ENCODE results near the gene SLX4IP.
A peak's percentile ranks its signal among the peaks of the same experiment; 100 is the strongest.

SLX4IP gene

GRCh38 chr20:10670501-10671220 lies 235.6 kb downstream of the SLX4IP start:
- Histone ChIP-seq H3K9ac (ENCODE audit: low read depth, low read length) (peak overlapping the region; percentile 69; the same call in 1 of the 2 replicates), H3K9me3 (ENCODE audit: insufficient read depth, low read depth, low read length) (no peaks in the 10 kb centered on the region), H3K4me1 (ENCODE audit: insufficient read depth, low read length) (peaks cover 52% of the 10 kb centered on the region), H3K36me3 (ENCODE audit: insufficient read depth, low read depth, low read length) (peaks cover 30% of the 10 kb centered on the region), H3K4me3 (ENCODE audit: low read length) (peak overlapping the region; percentile 84), H3K27ac (ENCODE audit: low read length) (no peak overlapping the region), H3K27me3 (ENCODE audit: insufficient read depth, low read length) (peaks cover 9% of the 10 kb centered on the region; the same call in 1 of the 2 replicates)

- Histone ChIP-seq H3K9ac (ENCODE audit: low read depth, low read length) (peak overlapping the region; percentile 69; the same call in 1 of the 2 replicates), H3K4me1 (ENCODE audit: insufficient read depth, low read length) (peaks cover 45% of the 10 kb centered on the region), H3K9me3 (ENCODE audit: insufficient read depth, low read depth, low read length) (no peaks in the 10 kb centered on the region), H3K27me3 (ENCODE audit: insufficient read depth, low read length) (peaks cover 12% of the 10 kb centered on the region; the same call in 1 of the 2 replicates), H3K27ac (ENCODE audit: low read length) (no peak overlapping the region), H3K4me3 (ENCODE audit: low read length) (peak overlapping the region; percentile 84), H3K36me3 (ENCODE audit: insufficient read depth, low read depth, low read length) (peaks cover 30% of the 10 kb centered on the region)
Measured at GRCh38 chr20:10671221-10671918, 236.3 kb downstream of the SLX4IP start.

DNA sequence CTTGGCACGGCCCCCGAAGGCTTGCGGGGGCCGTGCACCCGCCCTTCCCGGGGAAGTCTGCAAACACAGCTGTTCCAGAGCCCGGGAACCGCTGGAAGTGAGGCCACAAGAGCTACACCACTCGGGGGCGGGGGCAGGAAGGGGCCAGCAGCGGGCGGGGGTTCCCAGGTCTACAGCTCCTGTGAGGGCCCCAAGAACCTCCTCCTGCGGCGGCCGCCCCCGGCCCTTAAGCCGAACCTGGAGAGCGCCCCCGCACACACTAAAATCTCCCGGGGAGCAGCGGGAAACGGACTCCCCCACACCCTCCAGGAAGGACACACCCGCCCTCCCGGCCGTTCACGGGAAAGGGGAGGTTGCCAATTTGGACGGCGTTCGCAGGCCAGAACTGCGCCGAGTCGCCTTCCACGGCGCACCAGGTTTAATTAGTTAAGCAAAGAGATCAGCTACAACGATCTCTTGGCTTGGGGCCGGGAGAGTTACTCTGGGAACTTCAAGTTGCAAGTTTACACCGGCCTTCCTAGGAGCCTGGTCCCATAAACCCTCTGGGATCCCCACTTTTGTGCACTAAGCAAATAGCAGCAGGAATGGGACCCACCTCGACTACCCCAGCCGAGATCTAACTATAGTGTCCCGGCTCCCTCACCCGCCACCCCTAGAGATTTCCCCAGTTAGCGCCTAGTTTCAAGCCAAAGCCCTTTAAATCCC lies 237.0 kb downstream of the SLX4IP start:
- peak overlapping the region; percentile 69 for H3K9ac ChIP-seq (ENCODE audit: low read depth, low read length)
- H3K27ac ChIP-seq (ENCODE audit: low read length) = no peak overlapping the region
- no peaks in the 10 kb centered on the region for H3K9me3 ChIP-seq (ENCODE audit: insufficient read depth, low read depth, low read length)
- peaks cover 41% of the 10 kb centered on the region for H3K4me1 ChIP-seq (ENCODE audit: insufficient read depth, low read length)
- H3K4me3 ChIP-seq (ENCODE audit: low read length) = peak overlapping the region; percentile 84
- H3K27me3 ChIP-seq (ENCODE audit: insufficient read depth, low read length) = peaks cover 16% of the 10 kb centered on the region; the same call in 1 of the 2 replicates
- H3K36me3 ChIP-seq (ENCODE audit: insufficient read depth, low read depth, low read length) = peaks cover 28% of the 10 kb centered on the region

DNA sequence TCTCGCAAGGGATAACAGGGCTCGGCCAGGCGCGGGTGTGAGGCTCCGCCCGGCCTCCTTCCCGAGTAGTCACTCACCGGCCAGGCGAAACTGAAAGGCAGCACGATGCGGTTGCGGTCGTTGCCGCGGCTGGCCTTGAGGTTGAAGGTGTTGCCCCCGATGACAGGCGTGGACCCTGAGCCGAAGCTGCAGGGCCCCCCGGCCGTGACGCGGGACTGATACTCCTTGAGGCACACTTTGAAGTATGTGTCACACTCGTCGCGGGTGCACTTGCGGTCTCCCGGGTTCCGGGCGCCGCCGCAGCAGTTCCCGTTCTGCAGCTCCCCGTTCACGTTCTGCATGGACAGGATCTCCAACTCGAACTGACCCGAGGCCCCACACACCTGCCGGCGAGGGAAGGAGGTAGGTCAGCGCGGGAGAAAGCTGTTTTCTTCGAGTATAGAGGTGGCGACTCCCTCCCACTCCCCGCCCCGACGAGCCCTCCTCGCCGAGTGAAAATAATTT lies 237.6 kb downstream of the SLX4IP start:
- Histone ChIP-seq H3K4me1 (ENCODE audit: insufficient read depth, low read length) (peaks cover 36% of the 10 kb centered on the region), H3K27ac (ENCODE audit: low read length) (peak overlapping the region; percentile 62), H3K27me3 (ENCODE audit: insufficient read depth, low read length) (peaks cover 16% of the 10 kb centered on the region; the same call in 1 of the 2 replicates), H3K4me3 (ENCODE audit: low read length) (peak overlapping the region; percentile 84), H3K36me3 (ENCODE audit: insufficient read depth, low read depth, low read length) (peaks cover 22% of the 10 kb centered on the region), H3K9me3 (ENCODE audit: insufficient read depth, low read depth, low read length) (no peaks in the 10 kb centered on the region), H3K9ac (ENCODE audit: low read depth, low read length) (peak overlapping the region; percentile 69)

- H3K4me3 ChIP-seq (ENCODE audit: low read length) = peak overlapping the region; percentile 84
- H3K27me3 ChIP-seq (ENCODE audit: insufficient read depth, low read length) = peaks cover 16% of the 10 kb centered on the region; the same call in 1 of the 2 replicates
- H3K9me3 ChIP-seq (ENCODE audit: insufficient read depth, low read depth, low read length) = no peaks in the 10 kb centered on the region
- peaks cover 32% of the 10 kb centered on the region for H3K4me1 ChIP-seq (ENCODE audit: insufficient read depth, low read length)
- peak overlapping the region; percentile 69; the same call in 1 of the 2 replicates for H3K9ac ChIP-seq (ENCODE audit: low read depth, low read length)
- H3K27ac ChIP-seq (ENCODE audit: low read length) = peak overlapping the region; percentile 62
- H3K36me3 ChIP-seq (ENCODE audit: insufficient read depth, low read depth, low read length) = peaks cover 16% of the 10 kb centered on the region
Measured at GRCh38 chr20:10673176-10673841, 238.2 kb downstream of the SLX4IP start.

- H3K9ac ChIP-seq (ENCODE audit: low read depth, low read length) = peak within 1 kb of the TSS; percentile 88
- H3K4me1 ChIP-seq (ENCODE audit: insufficient read depth, low read length) = peaks cover 27% of the 10 kb centered on the region
Measured at GRCh38 chr20:10673842-10674683, 239.0 kb downstream of the SLX4IP start, which contains the start of gene JAG1. TSS of gene JAG1 (minus strand) at chr20:10673999. CDS start at chr20:10673530, 469 bp downstream.

GRCh38 chr20:10674684-10675449 lies 239.8 kb downstream of the SLX4IP start:
- Histone ChIP-seq H3K4me3 (ENCODE audit: low read length) (peak overlapping the region; percentile 84), H3K36me3 (ENCODE audit: insufficient read depth, low read depth, low read length) (peaks cover 3% of the 10 kb centered on the region; the same call in 1 of the 2 replicates), H3K27ac (ENCODE audit: low read length) (peak overlapping the region; percentile 37), H3K9ac (ENCODE audit: low read depth, low read length) (peak overlapping the region; percentile 88), H3K9me3 (ENCODE audit: insufficient read depth, low read depth, low read length) (no peaks in the 10 kb centered on the region), H3K27me3 (ENCODE audit: insufficient read depth, low read length) (peaks cover 16% of the 10 kb centered on the region; the same call in 1 of the 2 replicates), H3K4me1 (ENCODE audit: insufficient read depth, low read length) (peaks cover 20% of the 10 kb centered on the region; the same call in 1 of the 2 replicates)

More at GRCh38 chr20:10673842-10674683, 239.0 kb downstream of the SLX4IP start, which contains the start of gene JAG1:
- Histone ChIP-seq H3K27ac (ENCODE audit: low read length) (peak within 1 kb of the TSS; percentile 62), H3K4me3 (ENCODE audit: low read length) (peak within 1 kb of the TSS; percentile 84), H3K36me3 (ENCODE audit: insufficient read depth, low read depth, low read length) (peaks cover 8% of the 10 kb centered on the region), H3K27me3 (ENCODE audit: insufficient read depth, low read length) (peaks cover 16% of the 10 kb centered on the region; the same call in 1 of the 2 replicates), H3K9me3 (ENCODE audit: insufficient read depth, low read depth, low read length) (no peaks in the 10 kb centered on the region)

GRCh38 chr20:10675450-10675848 lies 240.3 kb downstream of the SLX4IP start:
- H3K4me1 ChIP-seq (ENCODE audit: insufficient read depth, low read length) = peaks cover 17% of the 10 kb centered on the region; the same call in 1 of the 2 replicates
- H3K27me3 ChIP-seq (ENCODE audit: insufficient read depth, low read length) = peaks cover 16% of the 10 kb centered on the region; the same call in 1 of the 2 replicates
- peak overlapping the region; percentile 84 for H3K4me3 ChIP-seq (ENCODE audit: low read length)
- H3K27ac ChIP-seq (ENCODE audit: low read length) = no peak overlapping the region
- H3K36me3 ChIP-seq (ENCODE audit: insufficient read depth, low read depth, low read length) = no peaks in the 10 kb centered on the region; the same call in 1 of the 2 replicates
- H3K9me3 ChIP-seq (ENCODE audit: insufficient read depth, low read depth, low read length) = no peaks in the 10 kb centered on the region
- no peak overlapping the region; the same call in 1 of the 2 replicates for H3K9ac ChIP-seq (ENCODE audit: low read depth, low read length)

GRCh38 chr20:10676518-10676917 lies 241.4 kb downstream of the SLX4IP start:
- Histone ChIP-seq H3K4me1 (ENCODE audit: insufficient read depth, low read length) (peaks cover 10% of the 10 kb centered on the region; the same call in 1 of the 2 replicates), H3K27ac (ENCODE audit: low read length) (no peak overlapping the region), H3K9me3 (ENCODE audit: insufficient read depth, low read depth, low read length) (no peaks in the 10 kb centered on the region), H3K9ac (ENCODE audit: low read depth, low read length) (no peak overlapping the region), H3K27me3 (ENCODE audit: insufficient read depth, low read length) (peaks cover 16% of the 10 kb centered on the region; the same call in 1 of the 2 replicates), H3K36me3 (ENCODE audit: insufficient read depth, low read depth, low read length) (no peaks in the 10 kb centered on the region), H3K4me3 (ENCODE audit: low read length) (no peak overlapping the region)

Measured in iPS-20b (cell line).